MG63 (cell line): ENCODE results near the gene ZFYVE9. TPM values are rescaled to one million over a fixed set of nuclear protein-coding genes. Genes with fewer than 3 reads are reported as not detected.
"Not testable (repeated sequence)": the region's sequence is repeated elsewhere in the genome, so short reads cannot be mapped to it uniquely, and the experiment has no call there.

Experiments used
- DNase-seq: peaks from one replicate; pipeline ENCODE4 v3.0.0-alpha.2; 2020
- H3K27me3 ChIP-seq: fragments of 250-450 bp; sonication (Bioruptor Pico); 2 replicates; pipeline ENCODE4 v1.5.1; 2020; ENCODE audit warnings: mild to moderate bottlenecking, moderate library complexity
- H3K36me3 ChIP-seq: fragments of 250-450 bp; sonication (Bioruptor Pico); 2 replicates; pipeline ENCODE4 v1.5.1; 2020; ENCODE audit warnings: mild to moderate bottlenecking, moderate library complexity
- H3K4me3 ChIP-seq: fragments of 250-450 bp; sonication (Bioruptor Pico); 2 replicates; pipeline ENCODE4 v1.5.1; 2020; ENCODE audit warnings: mild to moderate bottlenecking, moderate library complexity
- H3K9me3 ChIP-seq: fragments of 250-450 bp; sonication (Bioruptor Pico); 2 replicates; pipeline ENCODE4 v1.5.1; 2020; ENCODE audit warnings: mild to moderate bottlenecking, moderate library complexity
- total RNA-seq: library from RNA; depleted of rRNA; stranded (reverse); fragments of >200 nt; shearing (Covaris generic); gene quantifications from 2 replicates; pipeline ENCODE4 v1.2.3, GENCODE V29; 2014; ENCODE audit warnings: low replicate concordance; rRNA removed

Gene ZFYVE9
- total RNA-seq, 1 experiment from 2014 or later, result 16.6 TPM

DNA sequence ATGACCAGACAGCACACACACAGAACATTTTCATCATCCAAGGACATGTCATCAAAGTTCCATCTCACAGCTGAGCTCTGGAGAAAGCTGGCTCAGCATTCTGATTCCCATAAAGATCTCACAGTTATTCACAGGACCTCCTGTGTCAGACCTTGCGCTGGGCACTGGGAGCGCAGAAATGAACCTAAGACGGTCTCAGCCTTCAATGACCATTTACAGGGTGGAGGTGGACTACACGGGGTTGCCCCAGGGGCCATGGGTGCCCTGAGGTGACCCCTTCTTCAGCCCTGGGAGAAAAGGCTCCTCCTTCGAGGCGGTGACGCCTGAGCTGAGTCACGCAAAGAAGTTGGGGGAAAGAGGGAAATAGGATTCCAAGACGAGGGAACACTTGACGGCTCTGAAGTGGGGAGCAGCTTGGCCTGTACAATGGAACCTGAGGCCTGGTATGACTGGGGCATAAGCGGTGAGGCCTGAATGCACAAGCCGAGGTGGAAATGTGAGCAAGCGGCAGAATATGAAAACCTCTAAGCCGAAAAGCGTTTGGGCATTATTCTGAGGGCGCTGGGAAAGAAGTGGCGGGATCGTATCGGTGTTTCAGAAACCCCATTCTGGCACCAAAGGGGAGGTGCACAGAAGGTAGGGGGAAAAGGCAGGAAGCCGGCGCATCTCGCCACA, 223.3 kb downstream of the ZFYVE9 start:
- Histone ChIP-seq H3K9me3 (no peaks in the 10 kb centered on the region), H3K36me3 (peaks cover 29% of the 10 kb centered on the region), H3K4me3 (peak overlapping the region; percentile 71), H3K27me3 (no peaks in the 10 kb centered on the region)
- peak; percentile 67 for DNase-seq

- no peaks in the 10 kb centered on the region for H3K9me3 ChIP-seq
- peak within 1 kb of the TSS; percentile 71 for H3K4me3 ChIP-seq
- DNase-seq, result peak; percentile 98
- no peaks in the 10 kb centered on the region for H3K27me3 ChIP-seq
- peaks cover 22% of the 10 kb centered on the region for H3K36me3 ChIP-seq
Measured at GRCh38 chr1:52365746-52366516, 224.0 kb downstream of the ZFYVE9 start, which contains the start of gene CC2D1B. Gene CC2D1B (minus strand): TSS chr1:52366205. CDS start chr1:52364620, 1,585 bp downstream.

DNA sequence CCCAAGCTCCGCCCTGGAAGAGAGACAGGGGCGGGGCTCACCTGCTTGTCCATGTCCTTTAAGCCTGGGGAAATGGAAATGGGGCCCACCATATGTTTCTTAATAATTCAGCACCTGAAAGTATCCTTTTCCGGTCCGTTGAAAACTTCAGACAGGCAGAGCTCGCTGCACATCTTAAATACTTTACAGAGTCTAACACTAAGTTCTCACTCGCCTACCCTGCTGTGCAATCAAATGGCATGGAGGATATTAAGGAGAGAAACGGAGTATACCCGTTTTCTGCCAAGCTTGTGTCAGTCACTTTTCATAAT, 224.6 kb downstream of the ZFYVE9 start:
- no peaks in the 10 kb centered on the region for H3K9me3 ChIP-seq
- no peak for DNase-seq
- peaks cover 21% of the 10 kb centered on the region for H3K36me3 ChIP-seq
- no peaks in the 10 kb centered on the region for H3K27me3 ChIP-seq
- H3K4me3 ChIP-seq, result peak overlapping the region; percentile 71

DNA sequence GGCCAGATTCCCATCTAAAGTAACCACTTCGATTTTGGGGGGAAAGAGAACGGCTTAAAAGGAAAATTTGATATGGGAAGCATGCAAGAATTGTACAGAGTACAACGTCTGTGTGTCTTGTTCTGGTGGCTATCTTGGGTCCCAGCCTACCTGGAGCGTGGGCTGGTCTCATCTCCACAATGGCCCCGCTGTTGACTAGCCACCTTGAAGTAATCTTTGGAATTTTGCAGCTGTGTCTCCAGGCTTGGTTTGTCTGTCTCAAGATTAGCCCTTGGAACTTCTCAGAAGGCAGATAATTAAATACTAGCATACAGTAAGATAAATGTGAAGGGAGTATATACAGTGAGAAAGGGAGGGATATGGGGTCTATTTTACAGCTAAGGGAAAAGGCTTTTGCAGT, 225.4 kb downstream of the ZFYVE9 start:
- no peak for DNase-seq
- H3K9me3 ChIP-seq, result no peaks in the 10 kb centered on the region
- peaks cover 14% of the 10 kb centered on the region for H3K36me3 ChIP-seq
- H3K4me3 ChIP-seq, result no peak overlapping the region
- no peaks in the 10 kb centered on the region for H3K27me3 ChIP-seq

GRCh38 chr1:52368383-52369172, 226.7 kb downstream of the ZFYVE9 start:
- H3K4me3 ChIP-seq, result peak overlapping the region; percentile 22
- peak; percentile 54 for DNase-seq

DNA sequence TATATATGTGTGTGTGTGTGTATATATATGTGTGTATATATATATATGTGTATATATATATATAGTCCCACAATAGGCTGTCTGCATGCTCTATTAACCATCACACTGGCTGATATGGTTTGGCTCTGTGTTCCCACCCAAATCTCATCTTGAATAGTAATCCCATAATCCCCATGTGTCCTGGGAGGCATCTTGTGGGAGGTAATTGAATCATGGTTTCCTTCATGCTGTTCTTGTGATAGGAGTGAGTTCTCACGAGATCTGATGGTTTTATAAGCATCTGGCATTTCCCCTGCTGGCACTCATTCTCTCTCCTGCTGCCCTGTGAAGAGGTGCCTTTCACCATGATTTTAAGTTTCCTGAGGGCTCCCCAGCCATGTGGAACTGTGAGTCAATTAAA, 228.0 kb downstream of the ZFYVE9 start:
- not testable (repeated sequence) for H3K4me3 ChIP-seq, H3K9me3 ChIP-seq

More at GRCh38 chr1:52368383-52369172, 226.7 kb downstream of the ZFYVE9 start:
- Histone ChIP-seq H3K36me3 (peaks cover 21% of the 10 kb centered on the region), H3K9me3 (no peaks in the 10 kb centered on the region), H3K27me3 (no peaks in the 10 kb centered on the region)

GRCh38 chr1:52385376-52385775, 243.5 kb downstream of the ZFYVE9 start:
- no peak for DNase-seq
- Histone ChIP-seq H3K27me3 (no peaks in the 10 kb centered on the region), H3K4me3 (no peak overlapping the region), H3K36me3 (peaks cover 74% of the 10 kb centered on the region), H3K9me3 (no peaks in the 10 kb centered on the region)

More for the DNA sequence above, 228.0 kb downstream of the ZFYVE9 start:
- not testable (repeated sequence) for DNase-seq, H3K27me3 ChIP-seq
- H3K36me3 ChIP-seq, result peaks cover 27% of the 10 kb centered on the region

DNA sequence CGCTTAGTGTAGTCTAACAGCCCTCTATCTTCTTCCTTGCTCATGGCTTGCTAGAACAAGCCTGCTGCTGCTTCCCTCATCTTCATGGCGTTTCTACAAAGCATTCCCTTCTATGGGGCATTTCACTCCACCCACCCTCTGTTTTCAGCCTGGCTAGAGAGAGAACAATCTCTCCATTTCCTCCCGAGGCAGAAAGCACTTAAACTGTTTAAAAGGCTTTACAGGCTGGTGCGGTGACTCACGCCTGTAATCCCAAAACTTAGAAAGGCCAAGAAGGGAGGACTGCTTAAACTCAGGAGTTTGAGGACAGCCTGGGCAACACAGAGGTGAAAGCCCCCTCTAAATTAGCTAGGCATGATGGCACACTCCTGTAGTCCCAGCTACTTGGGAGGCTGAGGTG, 244.6 kb downstream of the ZFYVE9 start:
- DNase-seq, result peak; percentile 9
- H3K36me3 ChIP-seq, result peaks cover 75% of the 10 kb centered on the region

GRCh38 chr1:52393174-52393573, 251.3 kb downstream of the ZFYVE9 start:
- peaks cover 56% of the 10 kb centered on the region for H3K36me3 ChIP-seq
- H3K4me3 ChIP-seq, result no peak overlapping the region
- no peak for DNase-seq
- H3K9me3 ChIP-seq, result no peaks in the 10 kb centered on the region
- H3K27me3 ChIP-seq, result no peaks in the 10 kb centered on the region

More for the DNA sequence above, 244.6 kb downstream of the ZFYVE9 start:
- Histone ChIP-seq H3K27me3 (no peaks in the 10 kb centered on the region), H3K4me3 (no peak overlapping the region), H3K9me3 (no peaks in the 10 kb centered on the region)

Other genes with a start within 250 kb of the ZFYVE9 start
- 0.53 and 0.81 TPM in 2 replicates for gene RAB3B, start 151.4 kb upstream of the ZFYVE9 start, total RNA-seq
- gene KTI12, start 108.3 kb upstream of the ZFYVE9 start, total RNA-seq, result 11.1 and 15.6 TPM in 2 replicates
- gene TXNDC12, start 86.9 kb upstream of the ZFYVE9 start, total RNA-seq, result 16.2 and 42.9 TPM in 2 replicates
- gene BTF3L4, start 85.8 kb upstream of the ZFYVE9 start, total RNA-seq, result 45.4 and 74.2 TPM in 2 replicates
- 24.2 and 25.3 TPM in 2 replicates for gene CC2D1B, start 224.1 kb downstream of the ZFYVE9 start, total RNA-seq